ENCODE results near the gene XKRX. TPM values are rescaled to one million over a fixed set of nuclear protein-coding genes. Genes with fewer than 3 reads are reported as not detected.

The XKRX gene
- total and polyA plus RNA-seq, 2 of the 13 experiments (the other 11 are each of a cell fraction or from before 2014, with no cell fraction given) = not detected

DNA sequence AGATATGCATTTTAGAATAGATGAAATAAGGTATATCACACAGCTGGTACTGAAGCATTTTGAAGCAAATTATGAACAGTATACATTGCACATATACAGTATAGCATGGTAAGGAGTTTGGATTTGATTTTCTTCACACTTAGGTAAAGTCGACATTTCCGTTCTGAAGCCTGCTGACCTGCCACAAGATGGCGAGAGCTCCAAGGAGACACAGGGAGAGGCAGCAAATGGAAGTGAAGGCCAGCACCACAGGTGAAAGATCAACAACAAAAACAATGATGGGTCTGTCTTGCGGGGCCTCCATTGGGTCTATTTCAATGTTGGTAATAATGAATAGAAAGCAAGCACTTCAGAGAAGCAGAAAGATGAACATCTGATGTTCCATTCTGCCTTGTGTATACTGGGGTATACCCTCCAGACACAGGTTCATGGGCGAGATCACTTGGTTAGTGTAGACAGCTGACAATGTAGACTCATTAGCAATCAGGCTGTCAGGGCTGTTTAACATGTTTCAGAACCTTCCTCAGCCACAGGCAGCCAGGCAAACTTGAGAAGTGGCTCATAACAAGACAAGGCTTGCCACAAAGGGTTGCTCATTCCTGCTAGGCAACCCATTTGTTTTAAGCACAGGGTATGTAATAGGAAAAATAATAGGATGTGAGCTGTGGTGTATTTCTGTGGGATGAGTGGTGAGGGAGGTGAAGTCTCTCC is 33.2 kb downstream of the XKRX start:
- POLR2A ChIA-PET = no interaction called here
- intact Hi-C loops (cut with micrococcal nuclease; ENCODE audit: unreplicated experiment) = loop anchor here (1.0 to 10.0 kb wide), 3 partner anchors 55 to 399 kb away; partner anchors contain the start of gene TAF7L
- TF ChIP-seq NRL (CRISPR knock-in tag; IDR thresholded peaks at IDR 0.05; ENCODE audit: borderline replicate concordance) = no peak
- no peak for TF ChIP-seq ZNF879 (CRISPR knock-in tag; IDR thresholded peaks at IDR 0.05)
- TF ChIP-seq RAD21 (CRISPR knock-in tag; IDR thresholded peaks at IDR 0.05) = peak; percentile 42; the same call in 1 of the 2 replicates
- TF ChIP-seq, protein P1, sequence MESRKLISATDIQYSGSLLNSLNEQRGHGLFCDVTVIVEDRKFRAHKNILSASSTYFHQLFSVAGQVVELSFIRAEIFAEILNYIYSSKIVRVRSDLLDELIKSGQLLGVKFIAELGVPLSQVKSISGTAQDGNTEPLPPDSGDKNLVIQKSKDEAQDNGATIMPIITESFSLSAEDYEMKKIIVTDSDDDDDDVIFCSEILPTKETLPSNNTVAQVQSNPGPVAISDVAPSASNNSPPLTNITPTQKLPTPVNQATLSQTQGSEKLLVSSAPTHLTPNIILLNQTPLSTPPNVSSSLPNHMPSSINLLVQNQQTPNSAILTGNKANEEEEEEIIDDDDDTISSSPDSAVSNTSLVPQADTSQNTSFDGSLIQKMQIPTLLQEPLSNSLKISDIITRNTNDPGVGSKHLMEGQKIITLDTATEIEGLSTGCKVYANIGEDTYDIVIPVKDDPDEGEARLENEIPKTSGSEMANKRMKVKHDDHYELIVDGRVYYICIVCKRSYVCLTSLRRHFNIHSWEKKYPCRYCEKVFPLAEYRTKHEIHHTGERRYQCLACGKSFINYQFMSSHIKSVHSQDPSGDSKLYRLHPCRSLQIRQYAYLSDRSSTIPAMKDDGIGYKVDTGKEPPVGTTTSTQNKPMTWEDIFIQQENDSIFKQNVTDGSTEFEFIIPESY (CRISPR knock-in tag; IDR thresholded peaks at IDR 0.05) = no peak
- 0 out of 2 replicates have a peak, but pooled peaks have one; percentile 41 for TF ChIP-seq ZNF644 (CRISPR knock-in tag; IDR thresholded peaks at IDR 0.05; ENCODE audit: low read depth)
- TF ChIP-seq MXD1 (CRISPR knock-in tag; IDR thresholded peaks at IDR 0.05) = no peak
- peak; percentile 65 for TF ChIP-seq SMC3 (IDR thresholded peaks at IDR 0.05; ENCODE audit: low read length)
- TF ChIP-seq, protein P2, sequence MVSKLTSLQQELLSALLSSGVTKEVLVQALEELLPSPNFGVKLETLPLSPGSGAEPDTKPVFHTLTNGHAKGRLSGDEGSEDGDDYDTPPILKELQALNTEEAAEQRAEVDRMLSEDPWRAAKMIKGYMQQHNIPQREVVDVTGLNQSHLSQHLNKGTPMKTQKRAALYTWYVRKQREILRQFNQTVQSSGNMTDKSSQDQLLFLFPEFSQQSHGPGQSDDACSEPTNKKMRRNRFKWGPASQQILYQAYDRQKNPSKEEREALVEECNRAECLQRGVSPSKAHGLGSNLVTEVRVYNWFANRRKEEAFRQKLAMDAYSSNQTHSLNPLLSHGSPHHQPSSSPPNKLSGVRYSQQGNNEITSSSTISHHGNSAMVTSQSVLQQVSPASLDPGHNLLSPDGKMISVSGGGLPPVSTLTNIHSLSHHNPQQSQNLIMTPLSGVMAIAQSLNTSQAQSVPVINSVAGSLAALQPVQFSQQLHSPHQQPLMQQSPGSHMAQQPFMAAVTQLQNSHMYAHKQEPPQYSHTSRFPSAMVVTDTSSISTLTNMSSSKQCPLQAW (CRISPR knock-in tag; IDR thresholded peaks at IDR 0.05) = no peak
- no peak for TF ChIP-seq HDAC6 (IDR thresholded peaks at IDR 0.05; ENCODE audit: low read depth, low read length)
- peak; percentile 18; the same call in 1 of the 2 replicates for TF ChIP-seq RXRB (CRISPR knock-in tag; IDR thresholded peaks at IDR 0.05; ENCODE audit: borderline replicate concordance)
- no peak for TF ChIP-seq ZNF276 (CRISPR knock-in tag; IDR thresholded peaks at IDR 0.05; ENCODE audit: low read depth)
- no peak for TF ChIP-seq ZNF616 (CRISPR knock-in tag; IDR thresholded peaks at IDR 0.05; ENCODE audit: low read depth)
- no peak for TF ChIP-seq ZNF7 (CRISPR knock-in tag; IDR thresholded peaks at IDR 0.05)
- TF ChIP-seq ZFP90 (CRISPR knock-in tag; IDR thresholded peaks at IDR 0.05; ENCODE audit: borderline replicate concordance) = no peak
- TF ChIP-seq STAG1 (CRISPR knock-in tag; IDR thresholded peaks at IDR 0.05) = peak; percentile 79

More for the DNA sequence above, 33.2 kb downstream of the XKRX start:
- no peaks in the 10 kb centered on the region for H3K9me3 ChIP-seq (ENCODE audit: low read length)
- H4K20me1 ChIP-seq (ENCODE audit: insufficient read depth, low read length) = no peaks in the 10 kb centered on the region
- 0% methylated on average over 4 of the region's 5 CpGs for WGBS (ENCODE audit: low lambda C conversion rate)
- H3K27ac ChIP-seq (ENCODE audit: extremely low read length, insufficient read depth, low read length) = no peak overlapping the region
- peaks cover 6% of the 10 kb centered on the region for H3K4me1 ChIP-seq (ENCODE audit: insufficient read depth, low read length)
- no peaks in the 10 kb centered on the region for H3K79me2 ChIP-seq (ENCODE audit: insufficient read depth, low read length)
- DNase-seq (ENCODE audit: low spot score) (peak; percentile 55), FAIRE-seq (peak; percentile 97), ATAC-seq (peak; percentile 86)
- H3K4me3 ChIP-seq (replicated peaks in 1 of 3; ENCODE audit: insufficient read depth in 1 of 3, low read depth in 2 of 3, low read length in 3 of 3) = no peak overlapping the region; a peak in 1 of 6 replicates
- no peaks in the 10 kb centered on the region for H3K27me3 ChIP-seq (ENCODE audit: control insufficient read depth in 1 of 2, insufficient read depth in 2 of 2, low read length in 2 of 2)
- no peak overlapping the region for H2AFZ ChIP-seq (ENCODE audit: low read length)
- in situ Hi-C loops (cut with HindIII; ENCODE audit: extremely low pct_ligation_motif_present, low pct_unique_long_range_greater_than_20kb) = loop anchor here (25.0 kb wide), 1 partner anchor 292 kb away; no protein-coding TSS in a partner anchor
- CTCF ChIA-PET (ENCODE audit: low intra/inter-chr PET ratio, low total read pairs) = interaction anchor here (0.8 kb wide), 2 partner anchors 311 kb away, joined by 3 to 4 read pairs; no protein-coding TSS in a partner anchor
- BruUV-seq (replicated peaks) = no TSS peak
- no peaks in the 10 kb centered on the region for H3K36me3 ChIP-seq (replicated peaks in 1 of 2; ENCODE audit: control insufficient read depth in 1 of 2, insufficient read depth in 2 of 2, low read length in 2 of 2)
- H3K9ac ChIP-seq (ENCODE audit: insufficient read depth, low read depth, low read length) = no peak overlapping the region
- peak overlapping the region; percentile 47; the same call in 1 of the 2 replicates for H3K4me2 ChIP-seq (ENCODE audit: low read depth, low read length)
